ENCODE data around the gene ST14.

Gene ST14

DNA sequence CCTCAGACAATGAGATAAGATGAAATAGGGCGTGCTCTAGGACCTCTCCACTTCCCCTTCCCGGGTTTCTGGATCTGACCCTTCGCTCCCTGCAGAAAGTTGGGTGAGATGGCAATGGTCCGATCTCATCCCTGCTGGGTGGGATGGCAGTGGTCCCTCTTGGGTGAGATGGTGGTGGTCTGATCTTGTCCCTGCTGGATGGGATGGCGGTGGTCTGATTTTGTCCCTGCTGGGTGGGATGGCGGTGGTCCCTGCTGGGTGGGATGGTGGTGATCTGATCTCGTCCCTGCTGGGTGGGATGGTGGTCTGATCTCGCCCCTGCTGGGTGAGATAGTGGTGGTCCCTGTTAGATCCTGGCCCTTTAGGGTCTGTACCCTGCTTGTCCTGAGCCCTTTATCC lies 21.3 kb downstream of the ST14 start:
- TF ChIP-seq, protein P1, sequence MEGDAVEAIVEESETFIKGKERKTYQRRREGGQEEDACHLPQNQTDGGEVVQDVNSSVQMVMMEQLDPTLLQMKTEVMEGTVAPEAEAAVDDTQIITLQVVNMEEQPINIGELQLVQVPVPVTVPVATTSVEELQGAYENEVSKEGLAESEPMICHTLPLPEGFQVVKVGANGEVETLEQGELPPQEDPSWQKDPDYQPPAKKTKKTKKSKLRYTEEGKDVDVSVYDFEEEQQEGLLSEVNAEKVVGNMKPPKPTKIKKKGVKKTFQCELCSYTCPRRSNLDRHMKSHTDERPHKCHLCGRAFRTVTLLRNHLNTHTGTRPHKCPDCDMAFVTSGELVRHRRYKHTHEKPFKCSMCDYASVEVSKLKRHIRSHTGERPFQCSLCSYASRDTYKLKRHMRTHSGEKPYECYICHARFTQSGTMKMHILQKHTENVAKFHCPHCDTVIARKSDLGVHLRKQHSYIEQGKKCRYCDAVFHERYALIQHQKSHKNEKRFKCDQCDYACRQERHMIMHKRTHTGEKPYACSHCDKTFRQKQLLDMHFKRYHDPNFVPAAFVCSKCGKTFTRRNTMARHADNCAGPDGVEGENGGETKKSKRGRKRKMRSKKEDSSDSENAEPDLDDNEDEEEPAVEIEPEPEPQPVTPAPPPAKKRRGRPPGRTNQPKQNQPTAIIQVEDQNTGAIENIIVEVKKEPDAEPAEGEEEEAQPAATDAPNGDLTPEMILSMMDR (IDR thresholded peaks at IDR 0.05; ENCODE audit: control extremely low read depth, extremely low read depth, low read depth, missing control alignments): no peak
- ChIA-PET POLR2A (interaction anchor here (0.6 kb wide), 1 partner anchor 15 kb away, joined by 3 read pairs; no protein-coding TSS in a partner anchor), CTCF (interaction anchor here (0.7 kb wide), 1 partner anchor 32 kb away, joined by 3 read pairs; no protein-coding TSS in a partner anchor)
- no peak for DNase-seq (ENCODE audit: extremely low spot score)

DNA sequence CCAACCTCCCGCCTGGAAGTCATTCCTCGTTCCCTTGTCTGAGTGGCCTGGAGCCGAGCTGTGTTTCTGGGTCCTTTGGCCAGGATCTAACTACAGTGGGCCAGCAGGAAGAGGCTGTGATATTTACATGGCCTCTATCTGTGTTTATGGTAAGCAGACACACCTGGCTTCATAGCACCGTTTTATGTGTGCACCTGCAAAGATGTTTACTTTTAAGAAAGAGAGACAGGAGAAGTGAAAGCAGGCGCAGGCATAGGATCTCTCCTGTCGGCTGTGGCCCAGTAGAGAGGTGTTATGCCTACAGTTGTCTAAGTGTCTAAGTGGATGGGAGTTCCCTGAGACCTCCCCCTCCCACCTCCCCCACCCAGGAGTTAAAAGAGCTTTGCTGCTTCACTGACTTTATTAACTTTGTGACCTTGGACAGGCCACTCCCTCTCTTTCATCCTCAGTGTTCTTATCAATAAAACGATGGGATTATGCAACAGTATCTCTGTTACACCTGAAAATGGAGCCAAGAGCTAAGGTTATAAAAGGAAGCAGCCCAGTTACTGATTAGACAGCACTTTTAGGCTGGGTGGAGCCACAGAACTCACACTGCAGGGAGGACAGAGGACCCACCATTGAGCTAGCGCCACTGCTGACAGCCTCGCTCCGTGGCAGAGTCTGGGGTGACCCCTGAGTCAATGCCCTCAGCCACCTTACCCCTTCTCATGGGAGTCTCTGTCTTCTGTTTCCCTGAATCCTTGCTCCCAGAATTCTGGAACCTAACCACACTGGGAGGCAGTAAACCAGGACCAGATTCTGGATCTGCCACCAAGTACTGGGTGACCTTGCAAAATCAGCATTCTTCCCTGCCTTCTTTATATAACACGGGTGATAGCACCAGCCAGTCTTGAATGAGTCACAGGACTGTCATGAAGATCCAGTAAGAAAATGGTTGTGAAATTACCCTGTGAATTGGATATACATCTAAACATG lies 22.0 kb downstream of the ST14 start:
- DNase-seq (ENCODE audit: extremely low spot score): peak; percentile 51
- TF ChIP-seq, protein P1 (IDR thresholded peaks at IDR 0.05; ENCODE audit: control extremely low read depth, extremely low read depth, low read depth, missing control alignments): no peak
- POLR2A ChIA-PET: no interaction called here
- CTCF ChIA-PET: interaction anchor here (0.7 kb wide), 1 partner anchor 31 kb away, joined by 3 read pairs; no protein-coding TSS in a partner anchor

DNA sequence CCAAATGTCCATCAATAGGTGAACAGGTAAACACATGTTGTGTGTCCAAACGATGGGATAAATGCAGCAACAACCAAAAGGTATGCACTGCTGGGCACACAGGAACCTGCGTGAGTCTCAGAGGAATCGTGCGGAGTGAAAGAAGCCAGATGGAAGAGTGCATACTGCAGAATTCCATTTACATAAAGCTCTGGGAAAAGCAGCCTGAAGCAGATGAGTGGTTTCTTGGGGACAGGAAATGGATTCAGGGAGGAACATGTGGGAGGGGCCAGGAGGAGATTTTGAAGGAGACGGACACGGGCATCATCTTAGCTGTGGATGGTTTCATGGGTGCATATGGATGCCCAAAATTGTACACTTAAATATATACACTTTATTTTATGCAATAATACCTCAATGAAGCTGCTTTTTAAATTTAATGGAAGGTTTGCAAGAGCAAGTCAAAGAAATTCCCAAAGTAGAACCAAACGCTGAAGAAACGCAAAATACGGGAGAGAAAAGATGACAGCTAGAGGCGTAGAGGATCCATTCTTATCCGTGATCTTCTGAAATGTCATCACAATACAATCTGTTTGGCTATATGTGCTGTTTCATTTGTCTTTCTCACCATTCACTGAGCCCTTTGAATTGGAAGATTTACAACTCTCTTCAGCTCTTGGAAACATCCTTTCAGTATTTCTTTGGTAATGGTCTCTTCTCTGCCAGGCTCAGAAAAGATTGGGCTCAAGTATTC lies 24.5 kb downstream of the ST14 start:
- ChIA-PET CTCF (interaction anchor here (1.0 to 1.2 kb wide), 2 partner anchors 8 to 23 kb away, joined by 3 read pairs; no protein-coding TSS in a partner anchor), POLR2A (no interaction called here)
- TF ChIP-seq, protein P1 (IDR thresholded peaks at IDR 0.05; ENCODE audit: control extremely low read depth, extremely low read depth, low read depth, missing control alignments): no peak
- no peak for DNase-seq (ENCODE audit: extremely low spot score)

DNA sequence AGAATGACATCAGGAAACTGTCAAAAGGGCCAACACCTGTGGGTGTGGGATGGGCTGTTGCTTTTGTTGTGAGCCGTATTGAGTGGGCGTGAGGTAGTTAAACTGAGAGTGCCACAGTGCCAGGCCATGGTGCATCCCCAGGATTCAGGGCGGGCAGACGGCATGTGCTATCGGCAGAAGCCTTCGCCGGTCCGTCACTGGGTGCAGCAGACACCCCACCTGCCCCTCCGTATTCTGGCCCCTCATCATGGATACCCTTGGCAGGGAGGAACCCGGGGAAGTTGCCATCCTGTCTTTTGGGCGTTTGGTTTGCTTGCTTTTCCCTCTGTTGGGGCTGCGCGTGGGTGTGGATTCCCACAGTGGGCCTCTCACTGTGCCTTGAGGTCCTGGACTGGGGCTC lies 27.5 kb downstream of the ST14 start:
- POLR2A ChIA-PET: no interaction called here
- TF ChIP-seq, protein P1 (IDR thresholded peaks at IDR 0.05; ENCODE audit: control extremely low read depth, extremely low read depth, low read depth, missing control alignments): no peak
- no peak for DNase-seq (ENCODE audit: extremely low spot score)
- CTCF ChIA-PET: no interaction called here

DNA sequence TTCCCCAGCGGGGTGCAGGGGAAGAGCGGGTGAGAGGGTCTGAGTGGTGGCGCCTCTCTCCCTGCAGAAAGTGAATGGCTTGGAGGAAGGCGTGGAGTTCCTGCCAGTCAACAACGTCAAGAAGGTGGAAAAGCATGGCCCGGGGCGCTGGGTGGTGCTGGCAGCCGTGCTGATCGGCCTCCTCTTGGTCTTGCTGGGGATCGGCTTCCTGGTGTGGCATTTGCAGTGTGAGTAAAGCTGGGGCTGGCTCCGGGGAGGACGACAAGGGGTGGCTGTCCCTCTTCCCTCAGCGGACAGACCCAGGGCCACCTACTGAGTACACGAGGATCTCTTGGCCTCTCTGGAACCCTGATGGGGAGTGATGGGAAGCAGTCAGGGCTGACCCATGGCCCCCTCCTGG lies 28.5 kb downstream of the ST14 start:
- CTCF ChIA-PET: no interaction called here
- POLR2A ChIA-PET: no interaction called here
- TF ChIP-seq, protein P1 (IDR thresholded peaks at IDR 0.05; ENCODE audit: control extremely low read depth, extremely low read depth, low read depth, missing control alignments): no peak
- no peak for DNase-seq (ENCODE audit: extremely low spot score)

DNA sequence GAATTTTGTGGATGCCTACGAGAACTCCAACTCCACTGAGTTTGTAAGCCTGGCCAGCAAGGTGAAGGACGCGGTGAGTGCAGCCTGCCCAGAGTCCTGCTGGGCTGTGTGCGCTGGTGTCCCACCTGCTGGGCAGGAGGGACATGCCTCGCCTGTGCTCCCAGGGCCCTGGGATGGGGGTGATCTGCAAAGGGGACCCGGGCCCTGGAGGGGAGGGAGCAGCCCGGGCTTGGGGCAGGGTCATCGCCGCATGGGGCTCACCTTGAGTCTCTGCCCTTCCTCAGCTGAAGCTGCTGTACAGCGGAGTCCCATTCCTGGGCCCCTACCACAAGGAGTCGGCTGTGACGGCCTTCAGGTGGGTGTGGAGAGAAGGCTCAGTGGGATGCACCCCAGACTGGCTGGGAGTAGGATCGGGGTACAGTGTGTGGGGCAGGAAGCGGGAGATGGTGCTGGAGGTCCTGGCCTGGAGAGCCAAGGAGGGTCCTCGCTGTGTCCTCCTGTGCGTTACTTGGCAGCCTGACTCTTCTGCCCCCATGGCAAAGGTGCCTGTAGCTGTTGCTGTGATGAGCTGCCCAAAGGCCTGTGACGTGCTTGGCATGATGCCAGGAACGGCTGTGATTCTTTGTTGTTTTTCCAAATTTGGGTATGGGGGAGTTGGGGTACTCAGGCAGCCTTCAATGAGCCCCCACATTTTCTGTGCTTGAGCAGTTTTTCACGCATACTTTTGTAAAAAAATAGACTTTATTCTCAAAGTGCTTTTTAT lies 29.2 kb downstream of the ST14 start:
- CTCF ChIA-PET: no interaction called here
- POLR2A ChIA-PET: no interaction called here
- no peak for DNase-seq (ENCODE audit: extremely low spot score)
- TF ChIP-seq, protein P1 (IDR thresholded peaks at IDR 0.05; ENCODE audit: control extremely low read depth, extremely low read depth, low read depth, missing control alignments): no peak
